ENCODE results near the gene CCNC.

The CCNC gene

GRCh38 chr6:99611148-99611547, 42.7 kb upstream of the CCNC start:
- DNase-seq (ENCODE audit: low read depth), result no peak
- TF ChIP-seq CTCF (conservative IDR thresholded peaks at IDR 0.05; ENCODE audit: control insufficient read depth, insufficient read depth, low read depth, low read length), result no peak
- H3K4me3 ChIP-seq (ENCODE audit: control insufficient read depth, low read depth, low read length), result no peak overlapping the region

GRCh38 chr6:99609905-99610489, 41.5 kb upstream of the CCNC start:
- DNase-seq (ENCODE audit: low read depth), result no peak
- no peak for TF ChIP-seq CTCF (conservative IDR thresholded peaks at IDR 0.05; ENCODE audit: control insufficient read depth, insufficient read depth, low read depth, low read length)
- no peak overlapping the region for H3K4me3 ChIP-seq (ENCODE audit: control insufficient read depth, low read depth, low read length)

GRCh38 chr6:99608886-99609482, 40.5 kb upstream of the CCNC start:
- no peak for TF ChIP-seq CTCF (conservative IDR thresholded peaks at IDR 0.05; ENCODE audit: control insufficient read depth, insufficient read depth, low read depth, low read length)
- no peak for DNase-seq (ENCODE audit: low read depth)
- no peak overlapping the region for H3K4me3 ChIP-seq (ENCODE audit: control insufficient read depth, low read depth, low read length)

- H3K4me3 ChIP-seq (ENCODE audit: control insufficient read depth, low read depth, low read length), result no peak overlapping the region
- DNase-seq (ENCODE audit: low read depth), result no peak
- no peak for TF ChIP-seq CTCF (conservative IDR thresholded peaks at IDR 0.05; ENCODE audit: control insufficient read depth, insufficient read depth, low read depth, low read length)
Measured at GRCh38 chr6:99608059-99608885, 39.8 kb upstream of the CCNC start.

GRCh38 chr6:99607416-99608036, 39.1 kb upstream of the CCNC start:
- H3K4me3 ChIP-seq (ENCODE audit: control insufficient read depth, low read depth, low read length), result no peak overlapping the region
- no peak for TF ChIP-seq CTCF (conservative IDR thresholded peaks at IDR 0.05; ENCODE audit: control insufficient read depth, insufficient read depth, low read depth, low read length)
- DNase-seq (ENCODE audit: low read depth), result no peak

- H3K4me3 ChIP-seq (ENCODE audit: control insufficient read depth, low read depth, low read length), result no peak within 1 kb of the TSS
- no peak for TF ChIP-seq CTCF (conservative IDR thresholded peaks at IDR 0.05; ENCODE audit: control insufficient read depth, insufficient read depth, low read depth, low read length)
- no peak for DNase-seq (ENCODE audit: low read depth)
Measured at GRCh38 chr6:99606656-99607415, 38.4 kb upstream of the CCNC start, which contains the start of gene PRDM13. TSS of gene PRDM13 (plus strand) at chr6:99606833. CDS start at chr6:99607035, 202 bp downstream.

Data from fibroblast of mammary gland (primary cell).